Non-pigmented ciliary epithelial cell (primary cell): ENCODE measurements around the gene ACLY.

Experiments used
- DNase-seq: peaks from one replicate; pipeline ENCODE4 v3.0.0-alpha.2; 2010; ENCODE audit warnings: low read depth

The ACLY gene

DNA sequence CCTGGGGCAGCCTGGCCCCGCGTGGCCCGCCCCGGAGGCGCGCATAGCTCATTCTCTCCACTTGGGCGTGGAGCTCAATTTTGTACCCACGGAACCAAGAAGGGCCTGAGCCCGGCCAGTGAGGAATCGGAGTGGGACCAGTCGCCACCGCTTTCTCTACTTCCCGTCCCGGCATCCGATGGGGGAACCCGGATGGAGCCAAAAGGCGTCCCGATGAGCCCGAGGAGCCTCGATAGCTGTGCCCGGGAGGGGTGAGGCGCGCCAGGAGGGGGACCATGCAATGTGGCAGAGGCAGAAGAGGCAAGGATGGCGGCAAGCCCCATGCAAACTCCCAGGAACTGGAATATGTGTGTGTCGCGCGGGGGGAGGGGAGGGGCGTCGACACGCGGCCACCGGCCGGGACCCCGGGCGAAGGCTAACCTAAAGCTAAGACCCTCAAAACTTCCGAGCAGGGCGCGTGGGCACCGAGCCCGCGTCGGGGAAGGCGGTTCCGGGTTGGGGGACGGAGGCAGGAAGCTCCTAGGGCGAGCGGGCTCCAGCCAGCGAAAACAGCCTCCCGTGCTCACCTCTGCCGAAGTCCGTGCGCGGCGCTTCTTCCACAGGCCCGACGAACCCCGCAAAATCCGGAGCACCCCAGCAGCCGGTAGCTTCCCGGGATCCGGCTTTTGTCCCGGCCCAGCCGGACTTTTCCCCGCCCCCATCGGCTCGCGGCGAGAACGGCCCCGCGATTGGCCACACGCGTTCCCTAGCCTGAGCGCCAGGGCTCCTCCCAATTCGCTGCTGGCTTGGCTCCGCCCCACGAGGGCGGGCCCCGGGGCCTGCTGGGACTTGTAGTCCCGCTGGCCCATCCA lies at the start of gene ACLY:
TSS of gene ACLY (minus strand) at position 638 of the 851 bp plus-strand sequence. CDS start 5,078 bp downstream, outside the sequence.
- DNase-seq = peak; percentile 83

DNA sequence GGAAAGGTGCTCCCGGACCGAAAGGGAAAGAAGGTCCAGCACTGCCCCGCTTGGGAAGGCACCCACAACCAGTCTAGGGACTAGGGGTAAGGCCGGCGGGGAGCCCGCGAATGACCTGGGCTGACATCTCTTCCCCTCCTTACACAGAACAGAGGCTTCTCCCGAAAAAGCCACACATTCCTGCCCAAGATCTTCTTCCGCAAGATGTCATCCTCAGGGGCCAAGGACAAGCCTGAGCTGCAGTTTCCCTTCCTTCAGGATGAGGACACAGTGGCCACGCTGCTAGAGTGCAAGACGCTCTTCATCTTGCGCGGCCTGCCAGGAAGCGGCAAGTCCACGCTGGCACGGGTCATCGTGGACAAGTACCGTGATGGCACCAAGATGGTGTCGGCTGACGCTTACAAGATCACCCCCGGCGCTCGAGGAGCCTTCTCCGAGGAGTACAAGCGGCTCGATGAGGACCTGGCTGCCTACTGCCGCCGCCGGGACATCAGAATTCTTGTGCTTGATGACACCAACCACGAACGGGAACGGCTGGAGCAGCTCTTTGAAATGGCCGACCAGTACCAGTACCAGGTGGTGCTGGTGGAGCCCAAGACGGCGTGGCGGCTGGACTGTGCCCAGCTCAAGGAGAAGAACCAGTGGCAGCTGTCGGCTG lies 49.3 kb upstream of the ACLY start:
- DNase-seq = no peak

DNA sequence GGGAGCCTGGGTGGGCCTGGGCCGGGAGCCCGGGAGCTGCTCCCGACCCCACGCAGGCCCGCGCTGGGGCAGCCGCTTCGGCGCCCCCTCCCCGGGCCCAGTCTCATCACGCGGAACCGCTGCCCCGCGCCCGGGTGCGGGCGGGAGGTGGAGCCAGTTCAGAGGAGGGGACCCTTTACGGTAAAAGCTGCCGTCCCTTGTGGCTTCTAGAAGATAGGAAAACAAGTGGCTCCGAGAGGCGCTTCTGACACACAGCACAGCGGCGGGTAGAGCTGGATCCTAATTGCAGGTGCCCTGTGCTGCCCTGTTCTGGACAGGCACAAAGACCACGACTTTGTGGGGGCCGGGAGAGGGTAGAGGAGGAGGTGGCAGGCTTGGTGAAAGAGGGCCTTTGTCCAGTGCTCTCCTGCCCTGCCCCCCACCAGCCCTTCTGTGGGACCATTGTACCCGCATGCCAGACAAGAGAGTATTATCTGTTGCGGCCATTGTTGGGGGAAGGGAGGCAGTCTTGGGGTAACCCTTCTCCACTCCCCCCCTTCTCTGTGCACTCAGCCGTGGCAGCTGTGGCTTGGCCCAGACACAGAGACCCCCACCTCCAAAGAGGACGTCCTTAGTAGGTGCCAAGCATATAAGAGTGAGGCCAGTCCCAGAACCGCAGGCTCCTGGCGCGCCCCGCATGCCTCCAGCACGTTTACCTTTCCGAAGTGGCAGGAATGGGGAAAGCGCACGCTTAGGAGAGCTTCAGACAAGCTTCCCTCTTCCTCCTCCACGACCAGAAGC lies 48.6 kb upstream of the ACLY start:
- no peak for DNase-seq

DNA sequence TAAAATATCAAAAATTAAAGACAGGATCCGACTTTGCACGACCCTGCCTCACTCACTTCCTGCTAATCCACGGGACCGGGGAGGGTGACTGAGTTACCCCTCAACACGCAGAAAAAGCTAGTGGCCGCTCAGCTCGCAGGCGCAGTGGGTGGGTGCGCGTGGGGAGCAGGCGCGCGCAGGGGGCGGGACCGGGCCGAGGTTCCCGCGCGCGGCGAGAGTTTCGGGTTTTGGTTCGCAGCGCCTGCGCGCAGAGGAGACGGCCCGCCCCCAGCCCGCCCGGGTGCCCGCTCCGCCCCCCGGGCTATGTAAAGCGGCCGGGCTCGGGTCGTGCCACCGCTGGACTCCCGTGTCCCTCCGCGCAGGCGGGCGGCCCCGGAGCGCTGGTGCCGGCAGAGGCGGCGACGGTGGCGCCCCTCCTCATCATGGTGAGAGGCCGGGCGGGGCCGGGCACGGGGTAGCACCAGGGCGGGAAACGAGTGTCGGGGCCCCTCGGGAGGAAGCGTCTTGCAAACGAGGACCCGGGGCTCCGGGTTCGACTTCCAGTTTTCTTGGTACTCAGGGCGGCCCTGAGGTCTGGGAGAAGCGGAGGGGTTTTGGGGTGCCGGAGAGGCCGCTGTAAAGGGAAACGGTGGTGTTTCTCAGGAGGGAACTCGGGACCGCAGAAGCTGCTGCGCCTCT lies 47.9 kb upstream of the ACLY start, which contains the start of gene CNP:
TSS of gene CNP (plus strand) at position 333 of the 678 bp plus-strand sequence. CDS start at position 423, 90 bp downstream.
- DNase-seq = no peak

DNA sequence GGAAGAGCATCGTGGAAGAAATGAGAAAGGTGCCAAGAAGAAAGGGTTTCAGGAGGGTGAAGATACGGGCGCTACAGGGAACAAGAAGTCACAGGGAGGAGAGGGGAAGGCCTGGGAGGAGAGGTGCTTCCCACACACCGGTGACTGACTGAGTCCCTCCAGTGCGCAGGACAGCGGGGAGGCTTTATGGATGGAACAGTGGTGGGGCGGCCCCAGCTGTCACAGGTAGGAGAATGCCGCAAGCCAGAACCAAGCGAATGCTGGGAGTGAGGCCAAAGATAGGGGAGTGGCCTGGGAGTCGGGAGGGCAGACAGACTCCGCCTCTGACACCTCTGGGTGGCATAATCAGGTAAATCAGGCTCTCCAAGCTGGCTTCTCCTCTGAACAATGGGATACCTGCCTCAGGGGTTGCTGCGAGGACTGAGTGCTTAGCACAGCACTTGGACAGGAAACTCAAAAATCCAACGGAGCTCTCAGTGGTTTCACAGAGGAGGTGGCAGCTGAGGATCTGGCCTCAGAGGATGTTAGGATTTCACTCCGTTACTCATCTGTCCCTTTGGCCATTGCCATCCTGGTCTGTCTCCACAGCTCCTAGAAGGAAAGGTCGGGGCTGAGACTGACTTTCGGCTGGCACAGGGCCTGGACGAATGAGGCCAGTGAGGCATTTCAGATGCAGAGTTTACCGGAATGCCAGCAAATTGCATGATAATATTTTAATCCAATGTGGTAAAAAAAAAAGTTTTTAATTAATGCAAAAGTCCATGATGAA lies 47.1 kb upstream of the ACLY start:
- DNase-seq = no peak

DNA sequence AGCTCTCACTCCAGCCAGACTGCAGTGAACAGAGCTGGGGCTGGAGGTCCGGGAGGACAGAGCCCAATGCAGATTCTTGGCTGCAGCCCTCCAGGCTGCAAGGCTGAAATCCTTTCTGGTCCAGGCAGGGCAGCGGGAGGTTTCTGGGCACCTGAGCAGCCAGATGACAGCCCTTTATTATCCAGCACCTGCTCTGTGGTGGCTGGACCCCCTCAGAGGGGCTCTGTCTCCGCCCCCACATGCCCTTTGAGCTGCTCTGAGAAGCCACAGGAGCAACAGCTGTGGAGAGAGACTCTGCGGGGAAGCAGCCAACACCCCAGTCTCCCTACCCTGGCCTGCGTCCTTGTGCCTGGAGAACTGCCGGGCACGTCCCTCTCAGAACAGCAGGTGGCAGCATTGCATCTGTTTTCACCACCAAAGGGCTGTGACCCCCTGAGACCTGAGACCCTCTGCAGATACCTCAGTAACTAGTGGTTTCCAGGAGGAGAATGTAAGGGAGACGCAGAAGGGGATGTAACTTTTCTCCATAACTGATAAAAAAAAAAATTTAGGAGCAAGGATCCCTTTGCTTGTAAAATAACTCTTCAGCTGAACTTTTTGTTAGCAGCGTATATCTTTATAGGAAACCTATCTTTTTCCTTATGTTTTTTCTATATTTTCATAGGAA lies 44.1 kb upstream of the ACLY start:
- no peak for DNase-seq

DNA sequence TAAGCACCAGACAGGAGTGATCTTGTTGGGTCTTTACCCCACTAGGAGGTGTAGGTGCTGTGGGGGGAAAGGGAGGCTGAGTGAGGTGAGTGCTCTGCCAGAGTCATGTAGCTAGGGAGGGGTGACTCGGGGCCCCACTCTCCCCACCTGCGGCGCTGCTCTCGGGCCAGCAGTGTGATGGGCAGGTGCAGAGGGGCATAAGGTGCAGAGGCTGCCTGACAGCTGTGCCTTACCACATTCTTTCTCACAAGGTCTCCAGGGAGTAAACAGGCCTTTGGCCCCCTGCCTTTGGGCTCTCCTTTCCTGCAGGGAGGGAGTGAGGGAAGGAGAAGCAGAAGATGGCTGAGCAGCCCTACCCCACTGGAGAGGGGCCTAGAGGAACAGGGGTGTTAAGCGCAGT lies 43.4 kb upstream of the ACLY start:
- no peak for DNase-seq

DNA sequence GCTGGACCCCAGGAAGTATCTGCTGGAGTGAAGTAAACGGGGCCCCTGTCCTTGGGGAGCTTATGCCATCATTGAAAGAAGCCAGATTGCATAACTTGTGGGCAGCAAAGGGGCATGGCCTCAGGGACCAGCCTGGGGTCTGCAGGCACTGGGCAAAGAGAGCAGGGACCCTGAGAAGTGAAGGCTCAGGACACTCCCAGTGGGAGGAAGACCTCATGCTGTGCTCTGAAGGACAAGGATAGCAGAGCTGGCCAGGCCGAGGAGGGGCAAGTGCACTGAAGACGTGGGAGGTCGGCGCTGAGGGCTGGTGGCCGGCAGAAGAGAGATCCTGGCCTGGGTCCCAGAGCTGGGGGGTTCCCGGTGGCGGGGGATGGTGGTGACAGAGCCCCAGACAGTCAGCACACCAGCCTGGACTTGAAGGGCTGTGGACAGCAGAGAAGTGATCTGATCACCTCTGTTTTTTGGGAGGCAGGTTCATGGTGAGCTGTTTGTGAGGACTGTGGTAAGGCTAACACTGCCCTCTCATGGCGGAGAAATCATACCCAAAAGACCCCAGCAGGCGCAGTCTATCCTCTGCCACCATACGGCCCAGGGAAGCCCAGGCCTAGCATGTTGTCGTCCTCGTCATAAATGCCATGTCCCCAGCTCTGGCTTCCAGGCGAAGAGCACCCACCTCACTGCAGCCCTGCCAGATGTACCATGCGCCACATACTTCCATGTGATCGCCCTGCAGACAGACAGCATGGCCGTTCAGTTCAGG lies 40.8 kb upstream of the ACLY start:
- DNase-seq = no peak

DNA sequence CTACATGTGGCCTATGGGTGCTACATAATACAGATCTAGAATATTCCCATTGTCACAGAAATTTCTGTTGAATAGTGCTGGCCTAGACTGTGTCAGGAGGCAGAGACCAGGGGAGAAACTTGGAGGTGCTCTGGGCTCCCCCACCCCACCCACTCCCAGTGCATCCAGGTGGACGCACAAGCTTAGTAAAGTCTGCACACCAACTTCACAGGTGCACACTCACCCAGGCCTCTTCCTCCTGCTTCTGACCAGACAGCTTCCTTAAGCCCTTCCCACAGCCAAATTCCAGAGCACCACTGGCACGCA lies 40.2 kb upstream of the ACLY start:
- DNase-seq = no peak

DNA sequence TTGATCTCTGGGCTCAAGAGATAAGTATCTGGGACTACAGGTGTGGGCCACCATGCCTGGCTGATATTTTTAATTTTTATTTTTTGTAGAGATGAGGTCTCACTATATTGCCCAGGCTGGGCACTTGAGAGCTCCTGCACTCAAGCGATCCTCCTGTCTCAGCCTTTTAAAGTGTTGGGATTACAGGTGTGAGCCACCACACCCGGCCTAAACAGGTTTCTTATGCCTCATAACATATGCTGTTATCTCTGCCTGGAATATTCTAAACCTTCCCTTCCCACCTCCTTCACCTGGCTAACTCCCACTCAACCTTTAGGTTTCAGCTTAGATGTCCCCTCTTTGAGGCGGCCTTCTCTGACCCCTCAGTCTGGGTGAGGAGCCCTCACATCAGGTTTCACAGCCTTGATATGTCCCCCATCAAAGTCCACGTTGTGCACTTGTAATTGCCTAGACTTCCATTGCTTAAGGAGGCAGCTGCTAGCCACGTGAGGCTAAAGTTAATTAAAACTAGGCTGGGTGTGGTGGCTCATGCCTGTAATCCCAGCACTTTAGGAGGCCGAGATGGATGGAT lies 39.2 kb upstream of the ACLY start:
- DNase-seq = no peak

DNA sequence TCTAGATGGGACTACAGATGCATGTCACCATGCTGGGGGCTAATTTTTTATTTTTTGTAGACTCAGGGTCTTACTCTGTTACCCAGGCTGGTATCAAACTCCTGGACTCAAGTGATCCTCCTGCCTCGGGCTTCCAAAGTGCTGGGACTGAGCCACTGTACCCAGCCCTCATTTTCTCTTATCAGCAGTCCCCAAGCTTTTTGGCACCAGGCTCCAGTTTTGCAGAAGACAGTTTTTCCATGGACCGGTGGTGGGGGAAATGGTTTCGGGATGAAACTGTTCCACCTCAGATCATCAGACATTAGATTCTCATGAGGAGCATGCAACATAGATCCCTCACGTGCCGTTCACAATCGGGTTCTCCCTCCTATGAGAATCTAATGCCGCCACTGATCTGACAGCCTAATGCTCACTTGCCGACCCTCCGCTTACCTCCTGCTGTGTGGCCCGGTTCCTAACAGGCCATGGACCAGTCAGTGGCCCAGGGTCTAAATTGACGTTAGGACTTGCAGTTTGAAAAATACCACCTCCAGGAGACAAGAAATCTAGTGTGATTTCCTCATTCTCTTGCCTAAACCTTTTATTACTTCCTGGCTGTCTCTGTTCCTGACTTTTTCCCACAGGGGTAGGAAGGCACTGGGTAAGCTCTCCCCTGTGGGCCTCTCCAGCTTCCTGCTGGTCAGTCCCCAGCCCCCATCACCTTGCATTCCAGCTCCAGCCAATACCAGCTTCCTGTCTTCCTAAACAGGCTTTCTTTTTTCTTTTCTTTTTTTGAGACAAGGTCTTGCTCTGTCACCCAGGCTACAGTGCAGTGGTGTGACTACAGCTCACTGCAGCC lies 38.5 kb upstream of the ACLY start:
- no peak for DNase-seq

DNA sequence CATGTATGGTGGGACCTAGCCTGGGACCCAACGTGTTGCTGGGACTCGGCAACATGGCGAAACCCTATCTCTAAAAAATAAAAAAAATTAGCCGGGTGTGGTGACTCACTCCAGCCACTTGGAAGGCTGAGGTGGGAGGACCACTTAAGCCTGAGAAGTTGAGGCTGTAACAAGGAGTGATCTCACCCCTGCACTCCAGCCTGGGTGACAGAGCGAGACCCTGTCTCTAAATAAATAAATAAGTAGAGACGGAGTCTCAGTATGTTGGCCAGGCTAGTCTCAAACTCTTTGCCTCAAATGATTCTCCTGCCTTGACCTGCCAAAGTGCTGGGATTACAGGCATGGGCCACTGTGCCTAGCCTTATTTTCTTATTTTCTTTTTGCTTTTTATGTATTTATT lies 37.8 kb upstream of the ACLY start:
- DNase-seq = no peak

DNA sequence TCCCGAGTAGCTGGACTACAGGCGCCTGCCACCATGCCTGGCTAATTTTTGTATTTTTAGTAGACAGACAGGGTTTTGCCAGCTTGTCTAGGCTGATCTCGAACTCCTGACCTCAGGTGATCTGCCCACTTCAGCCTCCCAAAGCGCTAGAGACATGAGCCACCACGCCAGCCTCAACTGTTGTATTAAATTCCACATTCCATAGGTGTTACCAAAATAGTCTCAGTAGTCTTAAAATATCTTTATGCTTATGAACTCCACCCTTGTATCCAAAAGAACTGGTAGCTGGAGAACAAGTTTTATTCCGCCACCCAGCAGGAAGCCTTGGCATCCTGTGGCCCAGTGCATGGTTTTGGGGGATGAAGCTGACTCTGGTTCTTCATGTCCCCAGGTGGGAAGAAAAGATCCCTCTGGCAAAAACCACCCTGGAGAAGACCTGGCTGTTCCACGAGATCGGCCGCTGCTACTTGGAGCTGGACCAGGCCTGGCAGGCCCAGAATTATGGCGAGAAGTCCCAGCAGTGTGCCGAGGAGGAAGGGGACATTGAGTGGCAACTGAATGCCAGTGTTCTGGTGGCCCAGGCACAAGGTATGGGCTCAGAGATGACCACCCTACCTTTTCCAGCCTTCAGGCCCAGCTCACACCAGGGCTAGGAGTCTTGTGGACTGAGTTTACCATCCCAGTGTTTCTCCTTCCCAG lies 30.2 kb upstream of the ACLY start:
- DNase-seq = no peak

DNA sequence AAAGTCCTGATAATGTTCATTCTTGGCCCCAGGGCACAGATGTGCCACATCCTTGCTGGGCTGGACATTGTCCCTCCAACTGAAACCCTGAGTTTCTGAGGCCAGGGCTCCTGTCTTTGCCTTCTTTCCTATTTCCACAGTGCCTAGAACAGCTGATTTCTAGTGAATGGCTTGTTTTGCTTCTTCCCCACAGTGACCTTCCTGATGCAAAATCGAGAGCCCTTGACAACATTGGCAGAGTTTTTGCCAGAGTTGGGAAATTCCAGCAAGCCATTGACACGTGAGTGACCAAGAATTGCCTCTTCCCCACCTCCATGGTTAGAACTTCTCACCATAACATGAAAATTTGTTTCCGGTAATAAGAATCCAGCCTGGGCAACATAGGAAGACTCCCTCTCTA lies 26.2 kb upstream of the ACLY start:
- no peak for DNase-seq

DNA sequence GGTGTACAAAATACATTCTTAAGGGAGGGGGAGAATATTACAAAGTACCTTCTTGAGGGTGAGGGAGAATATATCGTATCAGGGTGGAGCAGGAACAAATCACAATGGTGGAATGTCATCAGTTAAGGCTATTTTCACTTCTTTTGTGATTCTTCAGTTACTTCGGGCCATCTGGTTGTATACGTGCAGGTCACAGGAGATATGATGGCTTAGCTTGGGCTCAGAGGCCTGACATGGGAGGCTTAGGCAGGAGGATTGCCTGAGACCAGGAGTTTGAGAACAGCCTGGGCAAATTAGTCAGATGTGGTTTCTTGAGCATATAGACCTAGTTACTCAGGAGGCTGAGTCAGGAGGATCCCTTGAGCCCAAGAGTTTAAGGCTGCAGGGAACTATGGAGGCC lies 24.7 kb upstream of the ACLY start:
- DNase-seq = no peak

DNA sequence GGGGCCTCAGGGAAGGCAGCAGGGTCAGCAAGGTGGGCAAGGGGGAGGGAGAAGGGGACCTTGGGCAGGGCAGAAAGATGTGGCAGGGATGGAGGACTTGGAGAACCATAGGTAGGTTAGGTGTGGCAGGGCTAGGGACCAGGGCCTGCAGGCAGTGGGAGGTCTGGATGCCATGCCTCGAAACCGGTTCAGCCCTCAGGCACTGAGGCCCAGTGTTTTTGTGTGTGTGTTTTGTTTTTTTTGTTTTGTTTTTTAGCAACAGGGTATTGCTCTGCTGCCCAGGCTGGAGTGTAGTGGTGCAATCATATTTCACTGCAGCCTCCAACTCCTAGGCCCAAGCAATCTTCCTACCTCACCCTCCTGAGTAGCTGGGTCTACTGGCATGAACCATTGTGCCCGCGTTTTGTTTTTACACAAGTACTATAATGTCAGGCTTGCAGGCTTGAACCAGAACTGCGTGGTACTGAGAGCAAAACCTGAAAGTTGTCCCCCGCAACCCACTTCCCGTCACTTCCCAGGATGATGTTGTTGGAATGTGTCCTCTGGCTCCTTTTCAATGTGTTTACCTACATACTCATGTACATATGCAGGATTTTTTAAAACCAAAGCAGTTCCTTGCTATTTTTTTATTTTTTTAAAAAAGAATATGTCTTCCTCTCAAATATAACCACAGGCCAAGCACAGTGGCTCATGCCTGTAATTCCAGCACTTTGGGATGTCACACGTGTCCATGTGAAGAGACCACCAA lies 24.0 kb upstream of the ACLY start:
- DNase-seq = no peak

DNA sequence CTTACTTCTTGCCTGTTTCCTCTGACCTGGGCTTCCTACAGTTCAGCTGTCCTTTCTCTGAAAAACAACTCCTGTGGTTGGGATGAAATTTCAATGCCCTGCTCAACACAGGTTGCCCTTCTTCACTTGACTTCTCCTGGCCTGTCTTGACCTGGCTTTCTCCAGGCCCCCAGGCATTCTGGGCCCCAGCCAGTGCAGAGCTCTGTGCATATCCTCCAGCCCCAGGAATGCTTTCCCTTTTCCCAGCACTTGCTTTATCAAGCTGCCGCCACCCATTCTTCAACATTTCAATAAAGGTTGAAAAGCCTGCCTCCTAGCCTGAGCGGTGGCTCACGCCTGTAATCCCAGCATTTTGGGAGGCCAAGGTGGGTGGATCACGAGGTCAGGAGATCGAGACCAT lies 22.4 kb upstream of the ACLY start:
- no peak for DNase-seq

DNA sequence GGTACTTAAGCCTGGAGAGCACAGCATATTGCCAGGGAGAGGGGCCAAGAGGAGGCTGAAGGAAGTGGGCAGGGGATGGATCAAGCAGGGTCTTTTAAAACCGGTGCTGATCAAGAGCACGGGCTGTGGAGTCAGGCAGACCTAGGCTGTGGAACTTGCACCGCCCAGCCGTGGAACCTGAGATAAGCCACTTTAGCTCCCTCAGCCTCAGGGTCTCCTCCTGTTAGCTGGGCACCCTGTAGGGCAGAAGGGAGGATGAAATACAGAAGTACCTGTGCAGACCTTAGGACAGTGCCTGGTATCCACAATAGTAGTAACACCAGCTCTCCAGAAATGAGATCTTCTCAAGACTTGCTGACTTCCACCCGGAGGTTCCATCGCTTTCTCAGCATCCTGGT lies 20.9 kb upstream of the ACLY start:
- DNase-seq = no peak
